Rectal smooth muscle tissue (tissue), 1 donor: ENCODE results near the gene TMEM132C.
"Not testable (repeated sequence)": the region's sequence is repeated elsewhere in the genome, so short reads cannot be mapped to it uniquely, and the experiment has no call there.

Source experiments
- H3K27ac ChIP-seq: one replicate; pipeline ENCODE4 v1.7.0; 2013; ENCODE audit warnings: low read depth, low read length, inconsistent platforms
- H3K27me3 ChIP-seq: one replicate; pipeline ENCODE4 v1.7.0; 2013; ENCODE audit warnings: low read length; ENCODE audit not compliant: control insufficient read depth, insufficient read depth
- H3K36me3 ChIP-seq: one replicate; pipeline ENCODE4 v1.7.0; 2013; ENCODE audit warnings: low read length; ENCODE audit not compliant: control insufficient read depth, insufficient read depth
- H3K4me1 ChIP-seq: one replicate; pipeline ENCODE4 v1.7.0; 2013; ENCODE audit warnings: low read length; ENCODE audit not compliant: control insufficient read depth, insufficient read depth
- H3K4me3 ChIP-seq: one replicate; pipeline ENCODE4 v1.7.0; 2013; ENCODE audit warnings: low read length
- H3K9ac ChIP-seq: one replicate; pipeline ENCODE4 v1.7.0; 2013; ENCODE audit warnings: low read length

The TMEM132C gene

GRCh38 chr12:128267131-128267622 lies at the start of gene TMEM132C:
TMEM132C (plus strand) TSS chr12:128267170; CDS start chr12:128267403, 233 bp downstream.
- no peaks in the 10 kb centered on the region for H3K36me3 ChIP-seq
- H3K4me3 ChIP-seq = peak within 1 kb of the TSS; percentile 2
- H3K9ac ChIP-seq = no peak within 1 kb of the TSS
- peaks cover 12% of the 10 kb centered on the region for H3K27me3 ChIP-seq
- no peak within 1 kb of the TSS for H3K27ac ChIP-seq
- no peaks in the 10 kb centered on the region for H3K4me1 ChIP-seq

- Histone ChIP-seq H3K27me3 (no peaks in the 10 kb centered on the region), H3K4me3 (no peak overlapping the region), H3K4me1 (no peaks in the 10 kb centered on the region), H3K9ac (no peak overlapping the region), H3K27ac (no peak overlapping the region), H3K36me3 (no peaks in the 10 kb centered on the region)
These were observed 42.7 kb upstream of the TMEM132C start for GRCh38 chr12:128224226-128224625.

GRCh38 chr12:128228581-128228980 lies 38.4 kb upstream of the TMEM132C start:
- no peak overlapping the region for H3K9ac ChIP-seq
- no peaks in the 10 kb centered on the region for H3K4me1 ChIP-seq
- no peak overlapping the region for H3K27ac ChIP-seq
- no peak overlapping the region for H3K4me3 ChIP-seq
- no peaks in the 10 kb centered on the region for H3K27me3 ChIP-seq
- no peaks in the 10 kb centered on the region for H3K36me3 ChIP-seq

GRCh38 chr12:128235635-128236417 lies 31.1 kb upstream of the TMEM132C start:
- Histone ChIP-seq H3K9ac (no peak overlapping the region), H3K4me1 (no peaks in the 10 kb centered on the region), H3K4me3 (no peak overlapping the region), H3K27ac (no peak overlapping the region), H3K27me3 (no peaks in the 10 kb centered on the region), H3K36me3 (no peaks in the 10 kb centered on the region)

GRCh38 chr12:128236525-128236924 lies 30.4 kb upstream of the TMEM132C start:
- no peaks in the 10 kb centered on the region for H3K4me1 ChIP-seq
- H3K9ac ChIP-seq = no peak overlapping the region
- no peak overlapping the region for H3K4me3 ChIP-seq
- no peaks in the 10 kb centered on the region for H3K36me3 ChIP-seq
- H3K27ac ChIP-seq = no peak overlapping the region
- no peaks in the 10 kb centered on the region for H3K27me3 ChIP-seq

GRCh38 chr12:128240745-128241144 lies 26.2 kb upstream of the TMEM132C start:
- H3K4me1 ChIP-seq = no peaks in the 10 kb centered on the region

GRCh38 chr12:128245121-128245520 lies 21.8 kb upstream of the TMEM132C start:
- Histone ChIP-seq H3K27ac (no peak overlapping the region), H3K4me1 (no peaks in the 10 kb centered on the region), H3K36me3 (no peaks in the 10 kb centered on the region), H3K4me3 (no peak overlapping the region), H3K9ac (no peak overlapping the region), H3K27me3 (no peaks in the 10 kb centered on the region)

More at GRCh38 chr12:128240745-128241144, 26.2 kb upstream of the TMEM132C start:
- H3K27me3 ChIP-seq = no peaks in the 10 kb centered on the region
- H3K4me3 ChIP-seq = no peak overlapping the region
- no peak overlapping the region for H3K27ac ChIP-seq
- H3K9ac ChIP-seq = no peak overlapping the region
- no peaks in the 10 kb centered on the region for H3K36me3 ChIP-seq

- no peak overlapping the region for H3K27ac ChIP-seq
- H3K36me3 ChIP-seq = no peaks in the 10 kb centered on the region
- no peak overlapping the region for H3K9ac ChIP-seq
- H3K27me3 ChIP-seq = no peaks in the 10 kb centered on the region
- no peak overlapping the region for H3K4me3 ChIP-seq
- no peaks in the 10 kb centered on the region for H3K4me1 ChIP-seq
These were observed 21.1 kb upstream of the TMEM132C start for GRCh38 chr12:128245905-128246304.

GRCh38 chr12:128250096-128250495 lies 16.9 kb upstream of the TMEM132C start:
- H3K27me3 ChIP-seq = no peaks in the 10 kb centered on the region
- H3K4me3 ChIP-seq = no peak overlapping the region
- no peak overlapping the region for H3K27ac ChIP-seq
- H3K36me3 ChIP-seq = no peaks in the 10 kb centered on the region
- no peak overlapping the region for H3K9ac ChIP-seq
- H3K4me1 ChIP-seq = no peaks in the 10 kb centered on the region

- not testable (repeated sequence) for H3K9ac ChIP-seq, H3K4me3 ChIP-seq, H3K36me3 ChIP-seq, H3K27ac ChIP-seq, H3K27me3 ChIP-seq, H3K4me1 ChIP-seq
These were observed 13.1 kb upstream of the TMEM132C start for GRCh38 chr12:128253829-128254228.

- Histone ChIP-seq H3K9ac (no peak overlapping the region), H3K27ac (no peak overlapping the region)
These were observed 8.0 kb upstream of the TMEM132C start for GRCh38 chr12:128258866-128259555.

GRCh38 chr12:128259556-128260070 lies 7.4 kb upstream of the TMEM132C start:
- Histone ChIP-seq H3K9ac (no peak overlapping the region), H3K36me3 (no peaks in the 10 kb centered on the region), H3K4me3 (no peak overlapping the region), H3K27ac (no peak overlapping the region), H3K27me3 (no peaks in the 10 kb centered on the region), H3K4me1 (no peaks in the 10 kb centered on the region)

More at GRCh38 chr12:128258866-128259555, 8.0 kb upstream of the TMEM132C start:
- Histone ChIP-seq H3K4me1 (no peaks in the 10 kb centered on the region), H3K4me3 (no peak overlapping the region), H3K36me3 (no peaks in the 10 kb centered on the region), H3K27me3 (no peaks in the 10 kb centered on the region)
